Lower leg skin (tissue), 3 donors: ENCODE results near the gene ERFL.

Experiments used
- CTCF ChIP-seq, 3 donors: fragments of 450-650 bp; IDR thresholded peaks; one replicate each; pipeline ENCODE4 v1.5.1; 2016; ENCODE audit warnings: antibody characterized with exemption in 3 of 3, mild to moderate bottlenecking in 3 of 3, moderate library complexity in 2 of 3
- POLR2A ChIP-seq, 2 donors: fragments of 450-650 bp; IDR thresholded peaks; one replicate each; pipeline ENCODE4 v1.6.1; 2016 to 2017; ENCODE audit warnings: antibody characterized with exemption in 2 of 2, mild to moderate bottlenecking in 1 of 2, moderate library complexity in 1 of 2

GRCh38 chr19:41935760-41936415 lies 7.6 kb upstream of the ERFL start:
- no peak for TF ChIP-seq CTCF (IDR thresholded peaks at IDR 0.05)
- TF ChIP-seq POLR2A (IDR thresholded peaks at IDR 0.05): no peak
